Putamen (tissue), 1 donor: ENCODE data around the gene EPB41L4B.

Source experiments
- DNase-seq: peaks from one replicate; pipeline ENCODE4 v3.0.0-alpha.2; 2016; ENCODE audit warnings: low spot score

EPB41L4B gene

DNA sequence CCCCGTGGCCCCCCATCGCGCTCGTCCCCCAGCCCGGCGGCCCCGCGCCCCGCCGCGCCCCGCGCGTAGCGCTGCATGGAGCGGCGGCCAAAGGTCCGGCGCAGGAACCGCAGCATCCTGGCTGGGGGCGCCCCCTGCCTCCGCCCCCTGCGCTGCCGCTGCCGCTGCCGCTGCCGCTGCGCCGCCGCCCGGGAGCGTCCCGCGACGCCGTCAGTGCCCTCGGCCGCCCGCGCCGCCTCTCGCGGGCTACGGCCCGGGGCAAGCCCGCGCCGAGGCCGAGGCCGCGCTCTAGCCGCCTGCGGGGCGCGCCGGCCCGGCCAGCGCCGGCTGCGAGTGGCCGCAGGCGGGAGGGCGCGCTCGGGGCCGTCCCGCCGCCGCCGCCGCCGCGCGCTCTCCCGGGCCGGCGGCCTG, 523 bp downstream of the EPB41L4B start:
- DNase-seq = no peak

DNA sequence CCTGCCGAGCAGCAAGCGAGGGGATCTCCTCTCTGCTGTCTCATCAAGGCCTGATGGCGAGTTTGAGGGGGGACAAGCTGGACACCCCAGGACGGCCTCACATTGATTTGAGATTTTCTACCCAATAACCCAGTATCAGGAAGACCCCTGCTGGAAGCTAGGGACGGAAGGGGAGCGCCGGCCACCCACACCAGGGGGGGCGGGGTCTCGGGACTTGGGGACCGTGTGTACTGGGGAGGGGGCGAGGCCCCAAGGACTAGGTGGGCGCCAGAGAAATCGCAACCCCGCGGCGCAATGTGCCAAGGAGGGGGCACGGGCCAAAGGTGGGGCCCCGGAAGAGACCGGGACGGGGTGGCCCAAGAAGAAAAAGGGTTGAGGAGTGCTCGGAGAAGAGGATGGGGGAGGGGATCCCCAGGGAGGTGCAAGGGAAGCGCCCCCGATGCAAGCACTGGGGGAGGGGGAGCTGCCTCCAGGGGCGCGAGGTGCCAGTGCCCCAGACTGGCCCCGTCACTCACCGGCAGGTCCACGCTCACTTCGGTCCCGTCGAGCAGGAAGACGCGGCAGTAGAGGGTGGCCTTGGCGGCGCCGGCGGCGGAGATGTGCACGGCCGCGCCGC, 1.1 kb downstream of the EPB41L4B start:
- no peak for DNase-seq

DNA sequence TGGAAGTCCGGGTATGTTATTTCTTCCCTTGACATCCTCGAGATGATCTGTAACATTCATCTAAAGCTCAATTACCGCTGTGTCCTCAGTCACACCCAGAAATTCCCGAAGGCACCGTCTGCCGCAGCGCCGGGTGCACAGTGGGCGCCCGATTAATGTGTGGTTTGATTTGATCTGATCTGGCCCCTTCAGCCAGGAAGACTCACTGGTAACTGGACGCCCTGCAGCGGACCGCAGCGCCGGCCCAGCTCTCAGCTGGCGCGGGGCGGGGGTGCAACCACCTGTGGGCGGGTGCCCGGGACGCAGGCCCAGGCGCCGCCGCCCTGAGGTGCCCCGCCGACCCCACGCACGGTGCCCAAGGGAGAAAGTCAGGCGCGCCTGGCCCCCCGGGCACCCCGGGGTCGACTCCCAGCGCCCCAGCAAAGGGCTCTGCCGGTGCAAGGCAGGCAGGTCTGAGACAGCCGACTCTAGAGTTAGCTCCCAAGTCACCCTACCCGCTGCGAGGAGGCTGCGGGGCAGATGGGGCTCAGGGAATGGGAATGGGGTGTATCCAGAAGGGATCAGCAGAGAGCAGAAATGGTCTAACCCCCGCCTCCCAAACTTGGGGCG, 1.7 kb downstream of the EPB41L4B start:
- DNase-seq = no peak

DNA sequence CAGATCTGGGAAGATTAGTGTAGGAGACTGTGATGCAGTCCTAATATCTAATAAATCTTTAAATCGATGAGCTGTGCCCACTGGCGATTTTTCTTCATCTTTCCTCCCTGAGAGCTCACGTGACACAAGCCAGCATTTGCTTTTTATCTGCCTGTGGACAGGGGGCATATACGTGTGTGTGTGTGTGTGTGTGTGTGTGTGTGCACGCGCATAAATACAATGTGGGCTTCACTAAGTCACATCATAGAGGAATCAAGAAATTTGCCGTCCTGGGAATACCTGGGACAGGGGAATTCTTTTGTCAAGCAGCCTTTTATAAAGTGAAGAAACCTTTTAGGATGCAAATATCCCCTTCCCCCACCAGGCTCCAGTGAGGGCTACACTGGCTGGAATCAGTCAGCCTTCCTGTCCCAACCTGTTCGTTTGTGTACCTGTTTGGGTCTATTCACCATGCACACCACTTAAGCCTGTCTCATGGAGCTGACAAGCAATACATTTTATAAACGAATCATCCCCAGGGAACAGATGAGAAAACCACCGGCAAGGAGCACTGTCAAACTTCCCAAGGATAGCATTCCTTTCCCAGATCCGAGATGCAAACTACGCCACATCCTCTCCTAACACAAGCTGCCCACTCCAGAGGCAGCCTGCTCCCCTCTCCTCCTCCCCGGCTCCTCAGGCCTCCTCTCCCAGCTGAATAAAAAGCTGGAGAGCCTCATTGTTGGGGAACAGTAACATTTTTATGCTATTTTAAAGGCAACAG, 2.7 kb downstream of the EPB41L4B start:
- no peak for DNase-seq

DNA sequence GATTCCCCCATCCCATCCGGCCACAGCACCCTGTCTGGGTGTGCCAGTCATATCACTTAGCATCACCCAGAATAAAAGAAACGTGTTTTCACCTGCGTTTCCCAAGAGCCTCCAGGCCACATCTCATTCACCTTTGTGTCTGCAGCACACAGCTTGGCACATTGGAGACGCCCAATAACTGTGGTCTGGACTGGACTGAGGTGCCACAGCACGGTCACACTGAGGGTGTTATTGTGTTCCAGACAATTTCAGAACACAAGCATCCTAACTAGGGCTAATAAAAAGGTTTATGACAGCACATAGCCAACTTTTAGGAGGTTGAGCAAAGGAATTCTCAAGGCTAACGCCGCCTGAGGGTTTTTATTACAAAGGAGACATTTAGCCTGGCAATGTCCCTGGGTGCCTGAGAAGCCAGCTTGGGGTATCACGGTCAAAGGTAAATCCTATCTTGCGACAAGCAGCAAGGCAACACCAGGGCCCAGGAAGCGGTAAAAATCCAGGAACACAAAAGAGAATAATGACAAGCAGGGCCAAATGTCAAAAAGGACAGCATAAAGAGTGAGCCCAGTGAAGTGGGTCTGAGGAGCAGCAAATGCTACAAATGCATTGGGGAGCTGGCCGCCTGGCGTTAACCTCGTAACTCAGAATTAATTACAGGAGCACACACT, 3.4 kb downstream of the EPB41L4B start:
- DNase-seq = no peak

DNA sequence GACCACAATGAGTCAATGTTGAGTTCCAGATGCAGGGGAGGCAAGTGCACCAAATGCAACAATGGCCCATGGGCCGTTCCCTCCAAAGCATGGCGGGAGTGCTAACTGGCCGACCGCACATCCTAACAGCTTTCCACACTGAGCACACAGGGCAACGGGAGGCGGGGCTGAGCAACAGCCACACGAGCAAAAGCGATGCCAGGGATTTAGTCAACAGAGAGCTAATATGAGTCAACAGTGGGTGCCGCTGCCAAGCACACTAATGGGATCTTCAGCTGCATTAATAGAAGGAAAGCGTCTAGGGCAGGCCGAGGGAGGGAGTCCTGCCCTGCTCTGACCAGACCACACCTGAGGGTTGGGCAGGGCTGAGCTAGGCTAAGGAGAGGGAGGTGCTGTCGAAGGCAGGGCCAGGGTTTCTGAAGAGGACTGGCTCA, 4.6 kb downstream of the EPB41L4B start:
- peak; percentile 70 for DNase-seq

DNA sequence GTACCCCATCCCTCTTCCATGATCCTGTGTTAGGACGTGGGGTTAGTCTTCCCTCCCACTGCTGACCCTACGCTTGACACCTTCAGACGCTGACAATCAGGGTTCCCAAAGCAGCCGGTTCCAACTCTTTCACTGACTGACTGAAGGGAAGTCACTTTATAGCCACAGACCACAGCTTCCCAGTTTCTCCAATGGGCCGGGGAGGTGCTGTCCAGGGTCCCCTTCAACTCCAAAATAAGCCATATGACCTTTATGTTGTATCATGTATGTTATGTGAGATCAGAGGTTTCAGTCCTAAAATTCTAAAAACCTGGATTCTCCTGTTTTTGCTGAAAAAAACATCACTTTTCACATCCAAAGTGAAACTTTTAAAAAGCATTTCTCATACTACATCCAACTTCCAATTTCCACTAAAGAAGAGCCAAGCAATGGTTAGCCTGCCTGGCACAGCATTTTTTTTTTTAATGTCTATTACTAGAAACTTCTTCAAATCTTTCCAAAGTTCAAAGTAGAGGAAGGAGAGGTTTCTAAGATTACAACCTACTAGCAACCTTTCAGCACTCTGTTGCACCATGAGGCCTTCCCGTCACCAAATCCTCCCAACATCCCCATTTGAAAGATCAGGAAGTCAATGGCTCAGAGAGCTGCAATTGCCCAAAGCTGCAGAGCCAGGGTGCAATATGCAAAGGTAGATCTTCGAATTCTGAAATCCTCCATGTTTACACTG, 5.2 kb downstream of the EPB41L4B start:
- DNase-seq = no peak

DNA sequence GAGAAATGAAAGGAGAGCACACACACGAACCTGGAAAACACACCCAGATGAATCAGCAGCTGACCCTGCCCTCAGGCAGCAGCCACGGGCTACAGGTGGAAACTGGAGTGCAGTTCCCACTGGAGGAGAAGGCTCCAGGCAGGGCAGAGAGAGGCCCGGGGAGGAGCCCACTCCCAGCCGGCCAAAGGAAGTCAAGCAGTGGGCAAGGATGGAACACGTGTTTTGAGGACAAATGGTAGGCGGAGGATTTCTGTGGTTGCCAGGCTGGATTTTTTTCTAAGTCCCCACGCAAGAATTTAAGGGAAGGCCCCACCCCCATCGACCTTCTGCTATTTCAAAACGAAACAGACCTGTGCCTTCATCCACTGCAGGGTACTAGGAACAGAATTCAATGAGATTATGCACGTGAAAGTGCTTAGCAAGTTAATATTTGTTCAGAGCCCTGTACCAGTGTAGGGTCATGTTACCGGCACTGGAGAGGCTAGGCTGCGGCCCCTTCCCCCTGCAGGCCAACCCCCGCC, 6.8 kb downstream of the EPB41L4B start:
- DNase-seq = no peak

DNA sequence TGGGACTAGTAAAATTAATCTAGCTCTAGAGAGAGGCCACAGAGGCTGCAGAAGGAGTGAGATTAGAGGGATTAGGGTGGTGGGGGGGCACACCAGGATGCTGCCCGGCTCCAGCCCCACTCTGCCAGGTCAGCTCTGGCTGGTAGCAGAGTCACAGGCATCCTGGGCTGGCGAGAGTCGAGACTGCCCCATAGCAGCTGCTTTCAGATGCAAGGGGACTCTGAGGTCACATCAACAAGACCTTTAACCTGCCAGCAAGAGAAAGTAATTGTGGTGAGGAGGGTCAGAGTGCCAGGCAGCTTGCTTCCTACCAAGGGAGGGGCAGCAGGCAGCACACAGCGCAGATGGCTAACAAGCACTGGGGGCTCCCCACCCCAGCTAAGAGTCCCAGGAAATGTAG, 7.5 kb downstream of the EPB41L4B start:
- DNase-seq = no peak

DNA sequence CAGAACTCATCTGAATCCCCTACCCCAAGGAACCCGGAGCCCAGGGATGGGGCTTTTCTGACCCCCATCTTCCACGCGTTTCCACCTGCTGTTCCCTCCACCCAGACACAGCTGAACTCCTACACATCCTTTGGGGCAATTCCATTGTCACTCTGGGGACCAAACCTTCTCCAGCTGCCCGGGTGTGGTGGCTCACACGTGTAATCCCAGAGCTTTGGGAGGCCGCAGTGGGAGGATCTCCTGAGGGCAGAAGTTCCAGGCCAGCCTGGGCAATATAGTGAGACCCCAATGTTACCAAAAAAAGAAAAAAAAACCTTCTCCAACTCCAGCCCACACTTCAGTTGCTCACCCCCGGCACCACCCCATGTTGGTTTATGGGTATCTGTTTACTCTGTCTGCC, 8.1 kb downstream of the EPB41L4B start:
- DNase-seq = no peak

DNA sequence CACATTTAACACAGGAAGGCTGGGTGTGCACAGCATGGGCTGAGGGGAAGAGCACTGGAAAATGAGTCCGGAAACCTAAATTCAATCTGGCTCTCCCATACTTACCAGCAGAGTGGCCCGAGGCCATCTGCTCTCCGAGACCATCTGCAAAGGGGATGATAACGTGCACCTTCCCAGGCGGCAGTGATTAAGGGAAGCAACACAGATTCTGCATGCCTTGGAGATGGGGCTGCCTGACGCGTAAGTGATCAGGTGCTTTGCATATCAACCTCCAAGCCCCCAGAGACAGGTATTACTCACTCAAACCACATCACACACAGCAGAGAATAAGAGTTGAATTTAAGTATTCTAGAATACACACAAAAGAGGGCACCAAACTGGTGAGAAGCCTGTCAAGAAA, 9.1 kb downstream of the EPB41L4B start:
- no peak for DNase-seq

DNA sequence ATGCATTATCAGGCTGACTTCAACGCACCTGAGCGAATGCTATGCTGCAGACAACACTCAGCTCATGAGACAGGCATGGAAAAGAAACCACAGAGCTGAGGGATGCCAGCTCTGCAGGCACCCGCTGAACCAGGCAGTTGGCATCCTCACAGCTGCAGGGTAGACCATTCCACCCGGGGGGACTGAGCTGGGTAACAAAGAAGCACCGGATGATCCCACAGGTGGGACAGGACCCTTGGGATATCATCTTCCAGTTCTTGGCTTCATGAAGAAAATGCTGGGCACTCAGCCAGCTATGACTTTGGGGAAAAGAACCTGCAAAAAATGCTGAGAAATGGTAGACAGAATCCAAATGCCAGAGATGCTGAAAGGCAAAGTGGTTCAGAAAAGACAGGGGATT, 9.6 kb downstream of the EPB41L4B start:
- DNase-seq = no peak

DNA sequence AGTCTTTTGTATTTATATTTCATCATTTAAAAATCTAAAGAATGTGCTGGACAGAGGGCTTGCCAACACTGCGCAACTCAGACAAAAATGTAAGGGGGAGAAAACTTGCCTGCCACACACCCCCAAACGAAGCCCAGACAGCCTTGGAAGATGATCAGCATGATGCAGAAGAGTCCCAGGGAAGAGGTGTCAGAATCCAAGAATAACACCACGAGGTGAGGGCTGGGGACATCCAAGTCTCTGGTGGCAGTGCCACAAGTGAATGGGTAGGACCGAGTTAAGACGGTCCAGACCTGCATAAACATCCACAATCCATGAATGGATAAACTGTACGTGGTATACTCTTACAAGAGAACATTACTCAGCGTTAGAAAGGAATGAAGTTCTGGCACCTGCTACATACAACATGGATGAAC, 10.4 kb downstream of the EPB41L4B start:
- DNase-seq = no peak

DNA sequence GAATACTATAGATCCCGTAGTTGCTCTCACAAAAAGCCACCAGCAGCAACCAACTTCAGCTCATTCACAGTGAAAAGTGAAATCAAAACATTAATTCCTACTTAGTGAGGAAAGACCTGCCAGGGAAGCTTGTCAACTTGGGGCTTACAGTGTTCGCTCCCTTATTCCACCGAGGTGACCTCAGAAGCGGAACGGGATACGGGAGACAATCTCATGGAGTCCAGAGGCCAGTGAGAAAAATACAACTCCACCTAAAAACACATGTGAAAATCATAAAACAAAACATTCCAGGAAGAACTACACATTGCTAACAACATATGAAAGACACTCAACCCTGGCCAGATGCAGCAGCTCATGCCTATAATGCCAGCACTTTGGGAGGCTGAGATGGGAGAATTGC, 11.6 kb downstream of the EPB41L4B start:
- no peak for DNase-seq

DNA sequence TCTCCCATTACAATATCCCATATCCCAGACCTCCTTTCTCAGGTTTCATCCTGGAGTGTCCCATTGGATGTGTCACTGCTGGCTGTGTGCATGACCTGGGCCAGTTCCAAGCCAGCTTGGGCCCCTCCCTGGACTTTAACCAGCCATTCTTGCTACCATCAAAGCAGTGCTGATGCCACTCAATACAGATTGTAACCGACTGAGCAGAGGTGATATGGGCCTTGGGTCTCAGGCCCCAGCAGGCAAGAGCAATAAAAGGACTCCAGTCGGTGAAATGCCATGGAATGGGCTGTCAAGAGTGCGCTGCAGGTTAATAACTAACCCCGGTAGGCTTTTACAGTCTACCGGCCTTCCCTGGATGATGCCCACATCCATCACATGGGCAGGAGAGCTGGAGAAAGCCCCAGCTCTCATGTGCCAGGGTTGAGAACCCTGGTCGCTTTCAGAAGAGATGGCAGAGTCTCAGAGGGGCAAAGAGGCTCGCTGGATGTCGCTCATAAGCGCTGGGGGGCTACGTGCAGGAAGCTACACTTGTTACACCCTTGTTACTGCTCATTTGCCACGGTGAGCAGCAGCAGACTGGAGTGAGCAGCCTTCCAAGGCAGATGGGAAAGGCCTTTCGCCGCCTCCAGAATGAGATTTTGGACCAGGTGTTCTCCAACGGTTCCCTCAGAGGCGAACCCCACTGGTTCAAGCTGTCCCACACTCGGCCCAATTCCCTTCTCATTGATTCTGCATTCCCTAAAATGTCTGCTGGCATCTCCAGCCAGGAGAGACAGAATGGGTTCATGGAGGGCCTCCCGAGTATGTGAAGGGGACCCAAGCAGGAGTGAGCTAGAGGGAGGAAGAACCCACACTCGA, 13.2 kb downstream of the EPB41L4B start:
- DNase-seq = no peak

DNA sequence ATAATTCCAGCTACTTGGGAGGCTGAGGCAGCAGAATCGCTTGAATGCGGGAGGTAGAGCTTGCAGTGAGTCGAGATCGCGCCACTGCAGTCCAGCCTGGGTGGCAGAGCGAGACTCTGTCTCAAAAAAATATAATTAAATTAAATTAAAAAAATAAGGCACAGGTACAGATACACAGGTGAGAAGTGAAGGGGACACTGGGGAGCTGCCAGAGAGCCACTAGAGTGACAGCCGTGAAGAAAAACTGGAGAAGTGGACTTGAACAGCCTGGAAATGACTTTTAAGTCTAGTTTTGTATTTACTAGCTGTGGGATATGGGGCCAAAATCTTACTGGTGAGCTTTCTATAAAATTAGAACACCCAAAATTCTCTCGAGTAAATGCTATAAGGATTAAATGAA, 15.1 kb downstream of the EPB41L4B start:
- no peak for DNase-seq

DNA sequence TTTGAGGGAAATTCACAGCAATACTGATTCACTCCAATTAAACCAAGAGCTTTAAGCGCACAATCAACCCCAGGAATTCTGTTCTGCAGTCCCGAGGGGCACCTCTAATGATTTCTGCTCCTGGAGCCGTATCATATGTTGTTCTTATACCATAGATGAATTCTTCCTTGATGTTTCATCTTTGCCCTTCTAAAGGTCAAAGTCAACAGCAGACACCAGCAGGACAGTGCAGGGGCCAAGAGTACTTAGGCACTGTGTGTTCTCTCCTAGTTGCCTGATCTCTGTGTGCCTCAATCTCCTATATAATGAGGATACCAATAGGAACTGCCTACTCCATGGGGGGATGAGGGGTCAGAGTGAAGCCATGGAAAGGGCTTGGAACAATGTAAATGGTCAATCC, 16.5 kb downstream of the EPB41L4B start:
- DNase-seq = no peak

DNA sequence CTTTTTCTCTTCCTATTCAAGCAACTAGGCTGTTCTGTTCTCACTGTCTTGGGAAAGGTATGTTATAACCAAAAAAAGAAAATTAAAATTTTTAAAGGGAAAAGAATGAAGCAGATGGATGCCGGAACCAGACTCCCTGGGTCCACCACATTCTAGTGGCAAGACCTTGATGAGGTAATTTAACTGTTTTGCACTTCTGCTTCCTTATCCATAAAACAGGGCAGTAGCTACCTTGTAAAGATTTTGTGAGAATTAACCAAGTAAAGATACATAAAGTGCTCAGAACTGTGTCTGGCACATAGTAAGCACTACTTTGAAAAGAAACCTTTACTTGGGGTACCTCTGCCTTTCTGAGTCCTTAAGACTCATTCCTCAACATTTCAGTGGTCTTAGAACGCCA, 17.0 kb downstream of the EPB41L4B start:
- no peak for DNase-seq

DNA sequence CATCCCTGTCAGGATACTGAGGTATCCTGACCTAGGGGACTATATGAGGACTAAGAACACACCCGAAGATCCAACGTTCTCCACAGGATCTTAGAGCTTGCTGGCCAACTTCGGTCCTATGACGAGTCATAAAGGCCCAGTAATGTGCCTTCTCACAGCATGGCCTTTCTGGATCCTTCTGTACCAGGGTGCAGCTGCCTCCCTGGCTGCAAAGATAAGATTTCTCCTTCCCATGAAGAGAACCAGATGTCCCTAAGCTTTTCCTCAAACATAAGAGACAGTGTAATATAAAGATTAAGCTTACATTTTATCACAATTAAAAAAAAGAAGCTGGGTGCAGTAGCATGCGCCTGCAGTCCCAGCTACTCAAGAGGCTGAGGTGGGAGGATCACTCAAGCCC, 18.3 kb downstream of the EPB41L4B start:
- DNase-seq = no peak

DNA sequence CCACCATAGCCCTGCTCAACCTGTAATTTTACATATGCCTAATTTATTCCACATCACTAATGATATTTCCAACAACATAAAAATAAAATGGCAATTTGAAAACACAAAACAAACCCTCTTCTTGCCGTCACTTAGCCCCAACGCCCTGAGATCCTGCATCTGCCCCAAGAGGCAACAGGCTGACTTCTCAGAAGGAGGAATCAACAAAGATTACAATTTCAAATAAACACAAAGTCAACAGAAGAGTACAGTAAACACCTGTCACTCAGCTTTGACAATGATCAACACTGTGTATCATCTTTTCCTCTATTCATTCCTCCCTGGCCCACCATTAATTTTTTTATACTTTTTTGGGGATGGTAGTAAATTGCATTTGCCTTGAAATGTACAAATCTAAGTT, 19.8 kb downstream of the EPB41L4B start:
- DNase-seq = no peak

DNA sequence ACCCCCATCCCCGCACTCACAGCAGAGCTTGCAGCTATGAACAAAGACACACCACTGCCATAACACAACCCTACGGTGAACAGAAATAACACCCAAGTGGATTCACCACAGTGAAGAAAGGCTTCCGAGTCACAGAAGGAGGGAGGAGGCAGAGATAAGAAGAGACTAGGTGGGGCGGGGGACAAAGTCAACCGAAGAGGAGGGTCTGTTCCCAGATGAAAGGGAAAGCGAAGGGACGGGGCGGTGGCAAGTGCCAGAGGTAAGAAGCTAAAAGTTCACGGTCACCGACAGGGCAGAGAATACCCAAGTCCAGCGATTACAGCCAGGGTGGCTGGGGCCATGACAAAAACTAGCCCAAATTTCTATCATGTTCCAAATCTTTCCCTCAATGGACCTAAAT, 21.0 kb downstream of the EPB41L4B start:
- no peak for DNase-seq
